H7 (cell line): ENCODE data around the gene PDGFA. TPM values are rescaled to one million over a fixed set of nuclear protein-coding genes. Genes with fewer than 3 reads are reported as not detected.

Experiments used
- DNase-seq: peaks from one replicate; pipeline ENCODE4 v3.0.0; 2012
- H3K27me3 ChIP-seq: 2 replicates; pipeline ENCODE4 v1.6.0; 2011; ENCODE audit warnings: mild to moderate bottlenecking, low read length; ENCODE audit not compliant: control insufficient read depth, insufficient read depth
- H3K36me3 ChIP-seq: replicated peaks from 2 replicates; pipeline ENCODE4 v1.5.1; 2011; ENCODE audit warnings: low read length; ENCODE audit not compliant: control insufficient read depth, insufficient read depth
- H3K4me3 ChIP-seq: 2 replicates; pipeline ENCODE4 v1.5.1; 2011; ENCODE audit warnings: low read depth, mild to moderate bottlenecking, control low read depth, low read length, moderate library complexity; ENCODE audit not compliant: insufficient read depth
- total RNA-seq: library from RNA; depleted of rRNA; stranded (reverse); fragments of >200 nt; shearing (Covaris generic); gene quantifications from 2 replicates; pipeline ENCODE4 v1.2.3, GENCODE V29; 2014

PDGFA gene
- total RNA-seq, 1 experiment from 2014 or later: 149 TPM

GRCh38 chr7:479948-480499 is 39.6 kb downstream of the PDGFA start:
- no peaks in the 10 kb centered on the region; the same call in 1 of the 2 replicates for H3K27me3 ChIP-seq
- H3K36me3 ChIP-seq: no peaks in the 10 kb centered on the region
- peak; percentile 78 for DNase-seq
- no peak overlapping the region for H3K4me3 ChIP-seq

- no peaks in the 10 kb centered on the region for H3K36me3 ChIP-seq
- no peak overlapping the region for H3K4me3 ChIP-seq
- peak; percentile 30 for DNase-seq
- no peaks in the 10 kb centered on the region; the same call in 1 of the 2 replicates for H3K27me3 ChIP-seq
Measured at GRCh38 chr7:479115-479947, 40.3 kb downstream of the PDGFA start.

- no peaks in the 10 kb centered on the region; the same call in 1 of the 2 replicates for H3K27me3 ChIP-seq
- DNase-seq: peak; percentile 51
- no peak overlapping the region for H3K4me3 ChIP-seq
- H3K36me3 ChIP-seq: no peaks in the 10 kb centered on the region
Measured at GRCh38 chr7:477626-478220, 41.9 kb downstream of the PDGFA start.

- no peak overlapping the region for H3K4me3 ChIP-seq
- no peaks in the 10 kb centered on the region; the same call in 1 of the 2 replicates for H3K27me3 ChIP-seq
- peak; percentile 57 for DNase-seq
Measured at GRCh38 chr7:476736-477360, 42.8 kb downstream of the PDGFA start.

GRCh38 chr7:475951-476441 is 43.6 kb downstream of the PDGFA start:
- Histone ChIP-seq H3K36me3 (no peaks in the 10 kb centered on the region), H3K27me3 (no peaks in the 10 kb centered on the region; the same call in 1 of the 2 replicates), H3K4me3 (no peak overlapping the region)
- no peak for DNase-seq

More at GRCh38 chr7:476736-477360, 42.8 kb downstream of the PDGFA start:
- no peaks in the 10 kb centered on the region for H3K36me3 ChIP-seq

GRCh38 chr7:475425-475728 is 44.3 kb downstream of the PDGFA start:
- Histone ChIP-seq H3K36me3 (no peaks in the 10 kb centered on the region), H3K27me3 (no peaks in the 10 kb centered on the region; the same call in 1 of the 2 replicates), H3K4me3 (no peak overlapping the region)
- no peak for DNase-seq

- H3K27me3 ChIP-seq: no peaks in the 10 kb centered on the region; the same call in 1 of the 2 replicates
- no peaks in the 10 kb centered on the region for H3K36me3 ChIP-seq
- DNase-seq: peak; percentile 61
- H3K4me3 ChIP-seq: no peak overlapping the region
Measured at GRCh38 chr7:474605-475424, 44.8 kb downstream of the PDGFA start.

- peak; percentile 36 for DNase-seq
- Histone ChIP-seq H3K4me3 (no peak overlapping the region), H3K36me3 (no peaks in the 10 kb centered on the region), H3K27me3 (no peaks in the 10 kb centered on the region)
Measured at GRCh38 chr7:473870-474604, 45.6 kb downstream of the PDGFA start.

GRCh38 chr7:473211-473734 is 46.4 kb downstream of the PDGFA start:
- H3K4me3 ChIP-seq: no peak overlapping the region
- H3K36me3 ChIP-seq: no peaks in the 10 kb centered on the region
- no peaks in the 10 kb centered on the region for H3K27me3 ChIP-seq
- DNase-seq: peak; percentile 57

GRCh38 chr7:472640-472957 is 47.0 kb downstream of the PDGFA start:
- Histone ChIP-seq H3K27me3 (no peaks in the 10 kb centered on the region), H3K36me3 (no peaks in the 10 kb centered on the region), H3K4me3 (no peak overlapping the region)
- no peak for DNase-seq

GRCh38 chr7:471866-472639 is 47.6 kb downstream of the PDGFA start:
- H3K36me3 ChIP-seq: no peaks in the 10 kb centered on the region
- peak; percentile 71 for DNase-seq
- H3K4me3 ChIP-seq: no peak overlapping the region
- H3K27me3 ChIP-seq: no peaks in the 10 kb centered on the region

- H3K27me3 ChIP-seq: no peaks in the 10 kb centered on the region
- DNase-seq: peak; percentile 42
- no peak overlapping the region for H3K4me3 ChIP-seq
- H3K36me3 ChIP-seq: no peaks in the 10 kb centered on the region
Measured at GRCh38 chr7:471191-471865, 48.3 kb downstream of the PDGFA start.
